Transverse colon (tissue), 4 donors: ENCODE data around the gene CCL1. TPM values are rescaled to one million over a fixed set of nuclear protein-coding genes. Genes with fewer than 3 reads are reported as not detected.
"Not testable (repeated sequence)": the region's sequence is repeated elsewhere in the genome, so short reads cannot be mapped to it uniquely, and the experiment has no call there.

Experiments
- DNase-seq: peaks from one replicate; pipeline ENCODE4 v3.0.0-alpha.2; 2019
- H3K27ac ChIP-seq, 4 donors: fragments of 200-600 bp; sonication (generic); 2 replicates each; pipeline ENCODE4 v1.5.1; 2016 to 2018; ENCODE audit warnings: inconsistent platforms in 4 of 4
- H3K27me3 ChIP-seq: fragments of 200-600 bp; sonication (generic); 2 replicates; pipeline ENCODE4 v1.5.1; 2017; ENCODE audit warnings: inconsistent platforms
- H3K36me3 ChIP-seq, 4 donors: fragments of 200-600 bp; sonication (generic); 2 replicates each; pipeline ENCODE4 v1.5.1; 2017 to 2019; ENCODE audit warnings: inconsistent platforms in 4 of 4
- H3K4me1 ChIP-seq, 4 donors: fragments of 200-600 bp; sonication (generic); 2 replicates each; pipeline ENCODE4 v1.5.1; 2017 to 2020; ENCODE audit warnings: inconsistent platforms in 4 of 4
- H3K4me3 ChIP-seq, 4 donors: fragments of 200-600 bp; sonication (generic); 1 replicate in 1 of 4; 2 replicates in 3 of 4; pipeline versions ENCODE4 v1.5.1 to v1.6.1; 2017 to 2019; ENCODE audit warnings: inconsistent platforms in 4 of 4
- H3K9me3 ChIP-seq, 2 donors: fragments of 200-600 bp; sonication (generic); 2 replicates each; pipeline ENCODE4 v1.5.1; 2017 to 2019; ENCODE audit warnings: inconsistent platforms in 2 of 2
- CTCF ChIP-seq, 5 experiments: fragments of 200-600 bp in 3 of 5; fragments of 450-650 bp in 2 of 5; sonication (generic) in 3 of 5; IDR thresholded peaks; 1 replicate in 2 of 5; 2 replicates in 3 of 5; pipeline ENCODE4 v1.5.1; 2016 to 2017; ENCODE audit warnings: antibody characterized with exemption in 5 of 5, inconsistent platforms in 3 of 5, mild to moderate bottlenecking in 2 of 5, moderate library complexity in 1 of 5
- EP300 ChIP-seq: sonication (generic); formaldehyde crosslinking; IDR thresholded peaks from one replicate; pipeline ENCODE4 v1.6.1; 2017; ENCODE audit warnings: antibody characterized with exemption, low read depth
- POLR2A ChIP-seq: fragments of 450-650 bp; IDR thresholded peaks from one replicate; pipeline ENCODE4 v1.6.1; 2016; ENCODE audit warnings: antibody characterized with exemption, mild to moderate bottlenecking, moderate library complexity
- POLR2AphosphoS5 ChIP-seq, 3 donors: sonication (generic); formaldehyde crosslinking; IDR thresholded peaks; one replicate each; pipeline ENCODE4 v1.6.1; 2016; ENCODE audit warnings: antibody characterized with exemption in 3 of 3
- WGBS, 2 donors: methylation state at CpG; one replicate each; pipeline ENCODE4 v1.1.5; 2018; ENCODE audit warnings: low coverage in 1 of 2; 5-methylcytosine and 5-hydroxymethylcytosine counted together
- in situ Hi-C, 4 donors: fragments of 200-750 bp; cut with MboI; loops; one replicate each; pipeline versions ENCODE4 v1.15.0 to v1.15.1; 2017; ENCODE audit warnings: low sequenced_read_pairs in 3 of 4, low pct_ligation_motif_present in 1 of 4, low pct_unique_long_range_greater_than_20kb in 1 of 4
- intact Hi-C: fragments of 100-400 bp; cut with DNase I; formaldehyde crosslinking; loops from one replicate; pipeline ENCODE4 v1.15.1; 2023; ENCODE audit warnings: low total_unique reads
- total RNA-seq, 4 donors: library from RNA; depleted of rRNA; stranded (reverse); fragments of >200 nt; gene quantifications; one replicate each; pipeline ENCODE4 v1.1.0, GENCODE V29; 2016

Gene CCL1
- total RNA-seq, 4 donors from 2014 or later: not detected

GRCh38 chr17:34341916-34342315, 21.1 kb downstream of the CCL1 start:
- Histone ChIP-seq H3K4me1 (no peaks in the 10 kb centered on the region), H3K4me3 (no peak overlapping the region), H3K27ac (no peak overlapping the region), H3K9me3 (no peaks in the 10 kb centered on the region), H3K36me3 (no peaks in the 10 kb centered on the region), H3K27me3 (peaks cover 8% of the 10 kb centered on the region)
- WGBS, 2 donors: 85 to 92% methylated on average over 2 of the region's 2 CpGs
- TF ChIP-seq POLR2AphosphoS5 (IDR thresholded peaks at IDR 0.05) (no peak), EP300 (no peak), POLR2A (no peak), CTCF (IDR thresholded peaks at IDR 0.05) (no peak)
- no peak for DNase-seq
- in situ Hi-C loops: no loop called here
- intact Hi-C loops: no loop called here

DNA sequence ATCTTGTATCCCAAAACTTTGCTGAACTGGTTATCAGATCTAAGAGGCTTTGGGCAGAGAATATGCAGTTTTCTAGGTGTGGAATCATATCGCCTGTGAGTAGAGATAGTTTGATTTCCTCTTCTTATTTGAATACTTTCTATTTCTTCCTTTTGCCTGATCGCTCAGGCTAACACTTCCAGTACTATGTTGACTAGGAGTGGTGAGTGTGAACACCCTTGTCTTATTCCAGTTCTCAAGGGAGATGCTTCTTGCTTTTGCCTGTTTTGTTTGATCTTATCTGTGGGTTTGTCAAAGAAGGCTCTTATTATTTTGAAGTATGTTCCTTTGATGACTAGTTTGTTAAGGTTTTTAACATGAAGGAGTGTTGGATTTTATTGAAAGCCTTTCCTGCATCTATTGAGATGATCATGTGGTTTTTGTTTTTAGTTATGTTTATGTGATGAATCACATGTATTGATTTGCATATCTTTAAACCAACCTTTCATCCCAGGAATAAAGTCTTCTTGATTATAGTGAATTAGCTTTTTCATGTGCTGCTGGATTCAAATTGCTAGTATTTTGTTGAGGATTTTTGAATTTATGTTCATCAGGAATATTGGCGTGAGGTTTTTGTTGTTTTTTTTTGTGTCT, 23.8 kb downstream of the CCL1 start:
- intact Hi-C loops: no loop called here

DNA sequence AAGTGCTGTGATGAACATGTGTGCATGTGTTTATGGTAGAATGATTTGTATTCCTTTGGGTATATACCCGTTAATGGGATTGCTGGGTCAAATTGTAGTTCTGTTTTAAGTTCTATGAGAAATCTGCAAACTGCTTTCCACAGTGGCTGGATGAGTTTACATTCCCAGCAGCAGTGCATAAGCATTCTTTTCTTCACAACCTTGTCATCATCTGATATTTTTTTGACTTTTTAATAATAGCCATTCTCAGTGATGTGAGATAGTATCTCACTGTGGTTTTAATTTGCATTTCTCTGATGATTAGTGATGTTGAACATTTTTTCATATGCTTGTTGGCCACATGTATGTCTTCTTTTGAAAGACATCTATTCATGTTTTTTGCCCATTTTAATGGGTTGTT, 25.3 kb downstream of the CCL1 start:
- no peak overlapping the region for H3K4me3 ChIP-seq
- no peaks in the 10 kb centered on the region for H3K9me3 ChIP-seq
- no peak overlapping the region for H3K27ac ChIP-seq
- H3K27me3 ChIP-seq: peaks cover 8% of the 10 kb centered on the region
- WGBS, 2 donors: 68 to 86% methylated on average over 1 of the region's 1 CpG
- in situ Hi-C loops (no loop called here), intact Hi-C loops (no loop called here)
- TF ChIP-seq POLR2A (no peak), CTCF (IDR thresholded peaks at IDR 0.05) (no peak), POLR2AphosphoS5 (IDR thresholded peaks at IDR 0.05) (no peak), EP300 (no peak)
- no peaks in the 10 kb centered on the region for H3K36me3 ChIP-seq
- DNase-seq: no peak
- H3K4me1 ChIP-seq: no peaks in the 10 kb centered on the region

More for the DNA sequence above, 23.8 kb downstream of the CCL1 start:
- Histone ChIP-seq H3K27me3 (peaks cover 8% of the 10 kb centered on the region), H3K4me3 (no peak overlapping the region), H3K36me3 (no peaks in the 10 kb centered on the region), H3K4me1 (no peaks in the 10 kb centered on the region), H3K9me3 (no peaks in the 10 kb centered on the region), H3K27ac (no peak overlapping the region)
- no peak for DNase-seq
- 88 to 91% methylated on average over 3 of the region's 3 CpGs for WGBS, 2 donors
- TF ChIP-seq POLR2A (no peak), EP300 (no peak), CTCF (IDR thresholded peaks at IDR 0.05) (no peak), POLR2AphosphoS5 (IDR thresholded peaks at IDR 0.05) (no peak)
- in situ Hi-C loops: no loop called here

GRCh38 chr17:34327580-34327979, 35.5 kb downstream of the CCL1 start:
- H3K4me3 ChIP-seq, H3K4me1 ChIP-seq, H3K27me3 ChIP-seq, H3K9me3 ChIP-seq, H3K36me3 ChIP-seq, intact Hi-C loops, DNase-seq, in situ Hi-C loops: not testable (repeated sequence)
- peak in 2 of 3 donors; percentile 37 to 58 for TF ChIP-seq POLR2AphosphoS5 (IDR thresholded peaks at IDR 0.05)
- peak overlapping the region in 2 of 4 donors; percentile 27 to 32 for H3K27ac ChIP-seq
- 49 to 57% methylated on average over 3 to 4 of the region's 4 CpGs for WGBS, 2 donors

GRCh38 chr17:34321964-34322363, 41.1 kb downstream of the CCL1 start:
- in situ Hi-C loops: no loop called here
- Histone ChIP-seq H3K36me3 (no peaks in the 10 kb centered on the region), H3K4me1 (no peaks in the 10 kb centered on the region), H3K27ac (peak overlapping the region in 3 of 4 donors; percentile 28 to 59 (median 30)), H3K27me3 (no peaks in the 10 kb centered on the region), H3K4me3 (no peak overlapping the region), H3K9me3 (peaks cover 0 to 6% of the 10 kb centered on the region in 2 donors)
- intact Hi-C loops: no loop called here
- no peak for DNase-seq
- TF ChIP-seq CTCF (IDR thresholded peaks at IDR 0.05): no peak
- TF ChIP-seq POLR2AphosphoS5 (IDR thresholded peaks at IDR 0.05): peak in 1 of 3 donors; percentile 8
